ENCODE results near the gene LCT. TPM values are rescaled to one million over a fixed set of nuclear protein-coding genes. Genes with fewer than 3 reads are reported as not detected.
A peak's percentile ranks its signal among the peaks of the same experiment; 100 is the strongest.

Gene LCT
- total and polyA plus RNA-seq, 2 of the 13 experiments (the other 11 are each of a cell fraction or from before 2014, with no cell fraction given) = not detected

GRCh38 chr2:135876066-135876711 lies 39.2 kb upstream of the LCT start, which contains the start of gene MCM6 (continued):
- no peak for TF ChIP-seq ZFAT (CRISPR knock-in tag; conservative IDR thresholded peaks at IDR 0.05)
- TF ChIP-seq PAX8 (CRISPR knock-in tag; IDR thresholded peaks at IDR 0.05; ENCODE audit: borderline replicate concordance) = no peak
- no peak for TF ChIP-seq ZNF17 (CRISPR knock-in tag; IDR thresholded peaks at IDR 0.05)
- TF ChIP-seq ZNF709 (CRISPR knock-in tag; IDR thresholded peaks at IDR 0.05) = peak; percentile 52; the same call in 1 of the 2 replicates
- no peak for TF ChIP-seq ZNF670 (CRISPR knock-in tag; IDR thresholded peaks at IDR 0.05; ENCODE audit: borderline replicate concordance)
- no peak for TF ChIP-seq SETDB1 (CRISPR knock-in tag; IDR thresholded peaks at IDR 0.05; ENCODE audit: borderline replicate concordance)
- TF ChIP-seq HES4 (CRISPR knock-in tag; IDR thresholded peaks at IDR 0.05; ENCODE audit: borderline replicate concordance) = peak; percentile 91; the same call in 1 of the 2 replicates
- no peak for TF ChIP-seq HDAC2 (CRISPR knock-in tag; IDR thresholded peaks at IDR 0.05)
- TF ChIP-seq ZNF605 (CRISPR knock-in tag; IDR thresholded peaks at IDR 0.05) = peak; percentile 94
- no peak for TF ChIP-seq CEBPB (IDR thresholded peaks at IDR 0.05; ENCODE audit: borderline replicate concordance, low read depth, low read length)
- TF ChIP-seq, protein P1, sequence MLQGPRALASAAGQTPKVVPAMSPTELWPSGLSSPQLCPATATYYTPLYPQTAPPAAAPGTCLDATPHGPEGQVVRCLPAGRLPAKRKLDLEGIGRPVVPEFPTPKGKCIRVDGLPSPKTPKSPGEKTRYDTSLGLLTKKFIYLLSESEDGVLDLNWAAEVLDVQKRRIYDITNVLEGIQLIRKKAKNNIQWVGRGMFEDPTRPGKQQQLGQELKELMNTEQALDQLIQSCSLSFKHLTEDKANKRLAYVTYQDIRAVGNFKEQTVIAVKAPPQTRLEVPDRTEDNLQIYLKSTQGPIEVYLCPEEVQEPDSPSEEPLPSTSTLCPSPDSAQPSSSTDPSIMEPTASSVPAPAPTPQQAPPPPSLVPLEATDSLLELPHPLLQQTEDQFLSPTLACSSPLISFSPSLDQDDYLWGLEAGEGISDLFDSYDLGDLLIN (CRISPR knock-in tag; IDR thresholded peaks at IDR 0.05; ENCODE audit: borderline replicate concordance) = peak; percentile 73; the same call in 1 of the 2 replicates
- no peak for TF ChIP-seq NPAS2 (CRISPR knock-in tag; IDR thresholded peaks at IDR 0.05; ENCODE audit: borderline replicate concordance)
- no peak for TF ChIP-seq RFX5 (IDR thresholded peaks at IDR 0.05; ENCODE audit: low read depth, low read length)
- no peak for TF ChIP-seq ZNF629 (CRISPR knock-in tag; conservative IDR thresholded peaks at IDR 0.05)
- TF ChIP-seq, protein P2, sequence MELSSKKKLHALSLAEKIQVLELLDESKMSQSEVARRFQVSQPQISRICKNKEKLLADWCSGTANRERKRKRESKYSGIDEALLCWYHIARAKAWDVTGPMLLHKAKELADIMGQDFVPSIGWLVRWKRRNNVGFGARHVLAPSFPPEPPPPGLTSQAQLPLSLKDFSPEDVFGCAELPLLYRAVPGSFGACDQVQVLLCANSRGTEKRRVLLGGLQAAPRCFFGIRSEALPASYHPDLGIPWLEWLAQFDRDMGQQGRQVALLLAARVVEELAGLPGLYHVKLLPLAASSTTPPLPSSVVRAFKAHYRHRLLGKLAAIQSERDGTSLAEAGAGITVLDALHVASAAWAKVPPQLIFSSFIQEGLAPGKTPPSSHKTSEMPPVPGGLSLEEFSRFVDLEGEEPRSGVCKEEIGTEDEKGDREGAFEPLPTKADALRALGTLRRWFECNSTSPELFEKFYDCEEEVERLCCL (CRISPR knock-in tag; IDR thresholded peaks at IDR 0.05; ENCODE audit: borderline replicate concordance) = no peak
- no peak for TF ChIP-seq RARA (CRISPR knock-in tag; IDR thresholded peaks at IDR 0.05)
- TF ChIP-seq FOXO4 (CRISPR knock-in tag; conservative IDR thresholded peaks at IDR 0.05) = 0 out of 2 replicates have a peak, but pooled peaks have one; percentile 70
- no peak for TF ChIP-seq GATA4 (IDR thresholded peaks at IDR 0.05; ENCODE audit: borderline replicate concordance, low read depth)
- no peak for TF ChIP-seq ZNF549 (CRISPR knock-in tag; IDR thresholded peaks at IDR 0.05)
- no peak for TF ChIP-seq SCMH1 (CRISPR knock-in tag; IDR thresholded peaks at IDR 0.05; ENCODE audit: borderline replicate concordance)
- TF ChIP-seq ZNF225 (CRISPR knock-in tag; IDR thresholded peaks at IDR 0.05) = no peak
- no peak for TF ChIP-seq HDAC6 (IDR thresholded peaks at IDR 0.05; ENCODE audit: low read depth, low read length)
- no peak for TF ChIP-seq GPN1 (CRISPR knock-in tag; IDR thresholded peaks at IDR 0.05; ENCODE audit: borderline replicate concordance)
- no peak for TF ChIP-seq TCF12 (IDR thresholded peaks at IDR 0.05)
- TF ChIP-seq TCF12 (CRISPR knock-in tag; IDR thresholded peaks at IDR 0.05) = no peak
- peak; percentile 50 for TF ChIP-seq TBX2 (CRISPR knock-in tag; IDR thresholded peaks at IDR 0.05; ENCODE audit: borderline replicate concordance)
- TF ChIP-seq CHCHD3 (CRISPR knock-in tag; IDR thresholded peaks at IDR 0.05) = no peak

Measured in HepG2 (cell line).